Spleen (tissue), 11 donors: Measurements from ENCODE around the gene APOL2. TPM values are rescaled to one million over a fixed set of nuclear protein-coding genes. Genes with fewer than 3 reads are reported as not detected.
"Not testable (repeated sequence)": the region's sequence is repeated elsewhere in the genome, so short reads cannot be mapped to it uniquely, and the experiment has no call there.

Experiments used
- DNase-seq: peaks from one replicate; pipeline ENCODE4 v3.0.0-alpha.2; 2020
- H3K27ac ChIP-seq, 8 donors: fragments of 200-600 bp; sonication (generic) in 7 of 8; 1 replicate in 4 of 8; 2 replicates in 4 of 8; pipeline versions ENCODE4 v1.5.0 to v1.8.0; 2016 to 2021; ENCODE audit warnings: inconsistent platforms in 4 of 8, mild to moderate bottlenecking in 4 of 8, moderate library complexity in 1 of 8
- H3K27me3 ChIP-seq, 7 donors: fragments of 200-600 bp; sonication (generic) in 6 of 7; replicated peaks in 1 of 7; 1 replicate in 4 of 7; 2 replicates in 3 of 7; pipeline versions ENCODE4 v1.5.0 to v1.8.0; 2016 to 2021; ENCODE audit warnings: inconsistent platforms in 3 of 7, mild to moderate bottlenecking in 1 of 7
- H3K36me3 ChIP-seq, 6 donors: fragments of 200-600 bp; sonication (generic) in 5 of 6; 1 replicate in 4 of 6; 2 replicates in 2 of 6; pipeline versions ENCODE4 v1.5.0 to v1.8.0; 2016 to 2021; ENCODE audit warnings: inconsistent platforms in 2 of 6
- H3K4me1 ChIP-seq, 6 donors: fragments of 200-600 bp; sonication (generic) in 5 of 6; 1 replicate in 3 of 6; 2 replicates in 3 of 6; pipeline versions ENCODE4 v1.5.0 to v1.8.0; 2016 to 2021; ENCODE audit warnings: inconsistent platforms in 3 of 6
- H3K4me3 ChIP-seq, 8 donors: fragments of 200-600 bp; sonication (generic) in 7 of 8; 1 replicate in 4 of 8; 2 replicates in 4 of 8; pipeline versions ENCODE4 v1.5.0 to v1.8.0; 2016 to 2021; ENCODE audit warnings: inconsistent platforms in 4 of 8, mild to moderate bottlenecking in 4 of 8, moderate library complexity in 2 of 8
- H3K9me3 ChIP-seq, 8 donors: fragments of 200-600 bp; sonication (generic) in 7 of 8; 1 replicate in 4 of 8; 2 replicates in 4 of 8; pipeline versions ENCODE4 v1.5.0 to v1.8.0; 2016 to 2021; ENCODE audit warnings: inconsistent platforms in 4 of 8
- CTCF ChIP-seq, 11 experiments: fragments of 200-600 bp in 7 of 11; fragments of 450-650 bp in 4 of 11; sonication (generic) in 4 of 11; IDR thresholded peaks in 8 of 11; conservative IDR thresholded peaks in 3 of 11; 1 replicate in 7 of 11; 2 replicates in 4 of 11; pipeline versions ENCODE4 v1.4.0 to v1.8.0; 2016 to 2021; ENCODE audit warnings: antibody characterized with exemption in 11 of 11, inconsistent platforms in 4 of 11, mild to moderate bottlenecking in 1 of 11
- POLR2A ChIP-seq, 3 donors: fragments of 450-650 bp; IDR thresholded peaks; one replicate each; pipeline ENCODE4 v1.5.1; 2017; ENCODE audit warnings: antibody characterized with exemption in 3 of 3, mild to moderate bottlenecking in 1 of 3
- POLR2AphosphoS5 ChIP-seq, 3 donors: sonication (generic); formaldehyde crosslinking; IDR thresholded peaks; one replicate each; pipeline ENCODE4 v1.5.1; 2017; ENCODE audit warnings: antibody characterized with exemption in 3 of 3
- WGBS, 5 donors: extraction: QIAGEN DNeasy Blood & Tissue Kit in 3 of 5; methylation state at CpG; one replicate each; pipeline versions ENCODE4 v1.1.5 to v1.1.7; 2013 to 2018; 5-methylcytosine and 5-hydroxymethylcytosine counted together
- intact Hi-C: fragments of 100-400 bp; cut with DNase I; formaldehyde crosslinking; loops from one replicate; pipeline ENCODE4 v1.15.0; 2023; ENCODE audit warnings: low total_unique reads
- polyA plus RNA-seq, 3 donors: library from polyadenylated mRNA; stranded (reverse); fragments of 200-250 nt; gene quantifications; one replicate each; pipeline ENCODE4 v1.2.1, GENCODE V29; 2013
- total RNA-seq, 7 donors: library from RNA; depleted of rRNA in 3 of 7; stranded (reverse); fragments of >200 nt in 3 of 7; fragmentation: NEBNext Ultra II Directional in 4 of 7; extraction: Animal tissue kit (Norgen Biotek cat#: 25700) in 4 of 7; gene quantifications; one replicate each; pipeline versions ENCODE4 v1.1.0 to v1.2.1, GENCODE V29; 2016 to 2021
- donor health status: healthy with polysubstance abuse.
- donor health status: DM: no; HTN: no; CAD: no; lungs with moderate emphysema.
- donor health status: DM: no; HTN: no; CAD: no.
- donor health status: Bipolar disorder and iron deficiency.
- donor health status: healthy.
- donor health status: DM: no; HTN: no; CAD: no.
- donor health status: DM: yes; HTN: yes; CAD: no.

The APOL2 gene
- total and polyA plus RNA-seq, 10 donors = 16.0 to 77.2 (median 57.2) TPM

- intact Hi-C loops = no loop called here
- peak overlapping the region; percentile 41 to 77 (median 54) for H3K4me3 ChIP-seq
Measured at GRCh38 chr22:36253523-36254490, 14.5 kb upstream of the APOL2 start.

GRCh38 chr22:36252754-36253522 lies 13.6 kb upstream of the APOL2 start, which contains the start of gene APOL1:
TSS of gene APOL1 (plus strand) at chr22:36253133. CDS start at chr22:36254956, 1,823 bp downstream.
- no peaks in the 10 kb centered on the region for H3K27me3 ChIP-seq
- peak within 1 kb of the TSS; percentile 41 to 77 (median 54) for H3K4me3 ChIP-seq
- peak; percentile 84 for DNase-seq

More at GRCh38 chr22:36253523-36254490, 14.5 kb upstream of the APOL2 start:
- H3K27ac ChIP-seq = peak overlapping the region; percentile 80 to 92 (median 84)
- WGBS, 5 donors = 31 to 51% (median 49%) methylated on average over 7 of the region's 7 CpGs
- peaks cover 0 to 9% (median 6%) of the 10 kb centered on the region in 8 donors for H3K9me3 ChIP-seq
- H3K4me1 ChIP-seq = peaks cover 33 to 66% (median 55%) of the 10 kb centered on the region in 6 donors
- TF ChIP-seq POLR2AphosphoS5 (IDR thresholded peaks at IDR 0.05) (no peak), CTCF (IDR thresholded peaks at IDR 0.05 in 8 of 11, conservative IDR thresholded peaks at IDR 0.05 in 3 of 11) (no peak), POLR2A (IDR thresholded peaks at IDR 0.05) (no peak)
- H3K27me3 ChIP-seq = no peaks in the 10 kb centered on the region
- DNase-seq = no peak
- peaks cover 0 to 32% (median 13%) of the 10 kb centered on the region in 6 donors for H3K36me3 ChIP-seq

GRCh38 chr22:36251979-36252608 lies 12.8 kb upstream of the APOL2 start:
- peak overlapping the region; percentile 80 to 92 (median 84) for H3K27ac ChIP-seq
- H3K9me3 ChIP-seq = peaks cover 0 to 13% (median 6%) of the 10 kb centered on the region in 8 donors
- 82 to 94% (median 85%) methylated on average over 4 to 7 of the region's 7 CpGs for WGBS, 5 donors
- H3K36me3 ChIP-seq = peaks cover 0 to 15% (median 2%) of the 10 kb centered on the region in 6 donors
- H3K4me3 ChIP-seq = peak overlapping the region in 3 of 8 donors; percentile 49 to 77 (median 51)
- H3K27me3 ChIP-seq, DNase-seq, intact Hi-C loops: not testable (repeated sequence)
- peaks cover 26 to 48% (median 39%) of the 10 kb centered on the region in 6 donors for H3K4me1 ChIP-seq

More at GRCh38 chr22:36252754-36253522, 13.6 kb upstream of the APOL2 start, which contains the start of gene APOL1:
- Histone ChIP-seq H3K36me3 (peaks cover 0 to 23% (median 9%) of the 10 kb centered on the region in 6 donors), H3K27ac (peak within 1 kb of the TSS; percentile 80 to 92 (median 84)), H3K4me1 (peaks cover 26 to 57% (median 47%) of the 10 kb centered on the region in 6 donors), H3K9me3 (peaks cover 0 to 13% (median 6%) of the 10 kb centered on the region in 8 donors)
- WGBS, 5 donors = 18 to 29% (median 22%) methylated on average over 10 of the region's 10 CpGs
- TF ChIP-seq POLR2A (IDR thresholded peaks at IDR 0.05) (peak in 1 of 3 donors; percentile 67), CTCF (IDR thresholded peaks at IDR 0.05 in 8 of 11, conservative IDR thresholded peaks at IDR 0.05 in 3 of 11) (no peak), POLR2AphosphoS5 (IDR thresholded peaks at IDR 0.05) (peak in 2 of 3 donors; percentile 73 to 77)
- intact Hi-C loops = no loop called here

GRCh38 chr22:36250292-36250960 lies 11.1 kb upstream of the APOL2 start:
- H3K4me1 ChIP-seq = peaks cover 19 to 34% (median 29%) of the 10 kb centered on the region in 6 donors
- H3K27ac ChIP-seq, H3K4me3 ChIP-seq, H3K27me3 ChIP-seq, intact Hi-C loops, H3K36me3 ChIP-seq, DNase-seq: not testable (repeated sequence)
- peaks cover 0 to 13% (median 6%) of the 10 kb centered on the region in 8 donors for H3K9me3 ChIP-seq
- 86 to 93% (median 91%) methylated on average over 24 of the region's 24 CpGs for WGBS, 5 donors
